Measurements from ENCODE around the gene SPOCD1.
"Not testable (repeated sequence)": the region's sequence is repeated elsewhere in the genome, so short reads cannot be mapped to it uniquely, and the experiment has no call there.

The SPOCD1 gene

DNA sequence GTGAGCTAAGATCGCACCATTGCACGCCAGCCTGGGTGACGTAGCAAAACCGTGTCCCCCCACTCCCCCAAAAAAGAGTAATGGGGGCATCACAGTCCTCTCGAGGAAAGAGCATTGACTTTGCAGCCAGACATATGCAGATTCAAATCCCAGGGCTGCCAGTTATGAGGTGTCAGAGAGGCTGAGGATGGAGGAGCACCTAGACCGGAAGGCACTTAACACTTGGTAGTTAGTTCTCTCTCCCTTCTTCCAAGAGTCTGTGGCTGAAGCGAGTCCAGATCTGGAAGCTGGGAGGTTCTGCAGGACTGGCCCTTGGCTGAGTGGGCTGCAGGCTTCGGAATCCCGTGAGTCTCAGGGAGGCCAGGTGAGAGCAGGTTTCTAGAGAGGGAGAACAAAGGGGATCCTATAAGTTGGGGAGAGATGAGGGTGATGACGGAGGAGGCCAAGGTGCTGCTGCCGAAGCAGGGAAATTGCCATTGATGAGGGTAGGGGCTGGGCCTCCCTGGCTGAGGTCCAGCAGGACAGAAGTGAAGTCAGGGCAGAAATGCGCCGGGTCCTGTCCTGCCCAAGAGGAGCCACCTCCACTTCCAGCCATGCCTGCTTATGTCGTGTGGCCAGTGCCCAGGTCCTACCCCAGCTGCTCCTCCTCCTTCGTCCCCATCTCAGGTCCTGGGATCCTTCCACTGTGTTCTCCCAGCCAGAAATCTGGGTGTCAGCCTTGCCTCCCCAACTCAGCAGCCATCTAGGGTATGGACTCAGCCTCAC lies 13.3 kb upstream of the SPOCD1 start:
- FAIRE-seq = no peak

DNA sequence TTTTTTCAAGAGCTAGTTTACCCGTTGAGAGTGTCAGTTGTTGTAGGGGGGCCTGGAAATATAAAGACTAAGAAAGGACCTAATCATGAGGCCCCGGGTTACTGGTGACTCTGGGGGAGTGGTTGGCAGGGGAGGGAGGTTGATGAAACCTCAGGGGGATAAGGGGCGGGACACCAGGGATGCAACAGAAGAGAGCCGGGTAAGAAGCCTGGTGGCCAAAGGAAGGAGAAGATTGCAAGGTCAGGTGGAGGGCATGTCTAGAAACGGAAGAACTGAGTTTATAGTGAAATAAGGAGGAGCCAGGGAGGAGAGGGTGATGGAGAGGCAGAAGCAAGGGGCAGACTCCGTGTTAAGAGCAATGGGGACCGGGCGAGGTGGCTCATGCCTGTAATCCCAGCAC lies 12.5 kb upstream of the SPOCD1 start:
- FAIRE-seq = no peak

DNA sequence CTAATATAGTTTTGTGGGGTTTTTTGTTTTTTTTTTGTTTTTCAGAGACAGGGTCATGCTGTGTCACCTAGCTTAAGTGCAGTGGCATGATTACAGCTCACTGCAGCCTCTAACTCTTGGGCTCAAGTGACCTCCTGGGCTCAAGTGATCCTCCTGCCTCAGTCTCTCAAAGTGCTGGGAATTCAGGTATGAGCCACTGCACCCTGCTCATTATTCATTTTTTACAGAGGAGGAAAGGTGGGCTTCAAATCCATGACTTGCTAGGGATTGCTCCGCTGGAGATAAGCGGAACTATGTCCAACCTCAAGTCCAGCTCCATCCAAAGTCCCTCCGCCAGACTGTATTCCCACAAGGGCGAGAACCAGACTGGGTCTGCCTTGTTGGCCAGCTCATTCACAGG lies 8.0 kb upstream of the SPOCD1 start:
- FAIRE-seq = no peak

GRCh38 chr1:31822766-31823165 lies 6.9 kb upstream of the SPOCD1 start:
- no peak for FAIRE-seq

GRCh38 chr1:31820196-31820595 lies 4.4 kb upstream of the SPOCD1 start:
- FAIRE-seq = not testable (repeated sequence)

DNA sequence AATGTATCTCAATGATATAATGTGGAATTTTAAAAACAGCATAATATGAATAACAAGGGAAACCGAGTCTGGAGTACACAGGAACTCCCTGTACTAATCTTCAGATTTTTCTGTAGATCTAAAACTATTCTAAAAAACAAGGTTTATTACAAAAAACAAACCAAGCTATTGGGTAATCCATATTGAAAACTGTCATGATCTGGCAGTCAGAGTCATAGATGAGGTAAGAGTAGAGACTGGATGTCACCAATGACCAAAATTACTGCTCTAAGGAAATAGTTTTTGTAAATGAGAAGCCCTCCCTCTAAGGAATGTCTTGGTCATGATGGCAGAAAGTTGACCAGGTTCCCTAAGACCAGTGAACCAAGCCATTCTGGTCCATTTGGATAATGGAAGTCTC lies 2.4 kb upstream of the SPOCD1 start:
- FAIRE-seq = no peak

DNA sequence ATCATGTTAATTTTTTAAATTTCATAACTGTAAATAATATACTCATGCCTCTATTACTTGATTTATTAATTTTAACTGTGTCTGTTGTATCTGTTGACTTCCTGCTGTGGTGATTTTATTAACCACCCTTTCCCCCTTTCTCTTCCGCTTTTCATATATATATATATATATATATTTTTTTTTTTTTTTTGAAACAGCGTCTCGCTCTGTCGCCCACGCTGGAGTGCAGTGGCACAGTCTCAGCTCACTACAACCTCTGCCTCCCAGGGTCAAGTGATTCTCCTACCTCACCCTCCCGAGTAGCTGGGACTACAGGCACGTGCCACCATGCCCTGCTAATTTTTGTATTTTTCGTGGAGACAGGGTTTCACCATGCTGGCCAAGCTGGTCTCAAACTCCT lies 1.1 kb upstream of the SPOCD1 start:
- FAIRE-seq = not testable (repeated sequence)

- FAIRE-seq = not testable (repeated sequence)
These were observed 679 bp upstream of the SPOCD1 start for GRCh38 chr1:31816501-31816900.

DNA sequence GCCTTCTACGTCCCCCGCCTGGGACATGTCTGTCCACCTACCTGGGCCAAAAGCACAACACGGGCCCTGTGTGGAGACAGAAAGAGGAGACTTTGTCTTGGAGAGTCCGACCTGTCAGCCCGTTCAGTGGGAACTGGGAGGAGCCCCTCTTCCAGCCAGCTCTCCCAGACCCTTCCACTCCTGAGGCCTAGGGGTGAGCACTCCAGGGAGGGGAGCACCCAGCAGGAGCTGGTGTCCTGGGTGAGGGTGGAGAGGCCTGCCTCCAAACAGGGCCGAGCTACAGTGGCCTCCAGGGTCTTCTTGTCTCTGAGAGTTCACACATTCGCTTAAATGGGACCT lies 546 bp downstream of the SPOCD1 start:
- no peak for FAIRE-seq

DNA sequence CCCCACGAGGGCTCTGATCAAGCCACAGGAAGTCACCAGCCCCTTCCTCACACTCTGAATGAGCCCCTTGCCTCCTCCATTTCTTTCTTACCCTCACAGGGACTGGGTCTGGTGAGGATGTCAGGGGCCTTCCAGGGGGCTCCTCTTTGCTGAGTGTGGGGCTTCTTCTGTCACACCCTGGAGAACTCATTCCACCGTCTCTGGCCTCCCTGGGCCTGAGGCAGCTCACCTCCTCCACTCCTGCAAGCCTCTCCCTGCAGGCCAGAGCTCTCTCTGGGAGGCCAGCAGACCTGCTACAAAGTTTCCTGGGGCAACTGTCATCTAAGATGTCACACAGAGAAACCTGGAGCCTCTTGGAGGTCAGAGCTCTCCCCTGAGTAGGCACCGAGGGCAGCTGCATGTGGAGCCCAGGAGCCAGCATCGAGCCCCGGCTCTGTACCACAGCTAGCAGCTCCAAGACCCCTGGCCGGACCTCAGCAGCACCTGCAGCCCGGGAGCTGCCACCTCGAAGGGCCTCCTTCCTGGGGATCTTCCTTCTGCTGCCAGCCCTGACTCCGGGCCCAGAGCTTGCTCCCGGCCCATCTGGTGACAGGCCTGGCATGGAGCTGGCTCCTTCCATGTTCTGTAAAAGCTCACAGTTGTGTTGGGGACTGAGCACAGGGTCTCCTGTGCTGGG lies 1.1 kb downstream of the SPOCD1 start:
- FAIRE-seq = no peak

DNA sequence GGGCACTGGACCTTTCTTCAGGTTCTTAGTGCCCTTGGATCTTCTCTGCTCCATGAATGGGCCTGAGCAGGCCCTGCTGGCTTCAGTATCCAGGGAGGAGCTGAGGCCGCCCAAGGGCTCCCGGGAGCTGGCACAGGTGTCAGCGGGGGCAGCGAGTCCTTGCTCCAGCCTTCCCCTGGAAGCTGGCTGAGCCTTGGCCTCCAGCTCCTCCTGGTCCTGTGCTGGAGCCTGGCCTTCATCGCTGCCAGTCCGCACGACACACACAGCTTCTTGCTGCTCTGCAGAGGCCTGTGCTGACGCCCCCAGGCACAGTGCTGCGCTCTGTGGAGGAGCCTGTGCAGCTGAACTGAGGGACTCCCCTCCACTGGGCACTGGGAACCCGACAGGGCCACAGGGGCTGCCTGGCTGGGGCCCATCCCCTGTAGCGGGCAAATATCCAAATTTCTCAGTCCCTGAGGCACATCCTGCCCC lies 1.7 kb downstream of the SPOCD1 start:
- FAIRE-seq = no peak

DNA sequence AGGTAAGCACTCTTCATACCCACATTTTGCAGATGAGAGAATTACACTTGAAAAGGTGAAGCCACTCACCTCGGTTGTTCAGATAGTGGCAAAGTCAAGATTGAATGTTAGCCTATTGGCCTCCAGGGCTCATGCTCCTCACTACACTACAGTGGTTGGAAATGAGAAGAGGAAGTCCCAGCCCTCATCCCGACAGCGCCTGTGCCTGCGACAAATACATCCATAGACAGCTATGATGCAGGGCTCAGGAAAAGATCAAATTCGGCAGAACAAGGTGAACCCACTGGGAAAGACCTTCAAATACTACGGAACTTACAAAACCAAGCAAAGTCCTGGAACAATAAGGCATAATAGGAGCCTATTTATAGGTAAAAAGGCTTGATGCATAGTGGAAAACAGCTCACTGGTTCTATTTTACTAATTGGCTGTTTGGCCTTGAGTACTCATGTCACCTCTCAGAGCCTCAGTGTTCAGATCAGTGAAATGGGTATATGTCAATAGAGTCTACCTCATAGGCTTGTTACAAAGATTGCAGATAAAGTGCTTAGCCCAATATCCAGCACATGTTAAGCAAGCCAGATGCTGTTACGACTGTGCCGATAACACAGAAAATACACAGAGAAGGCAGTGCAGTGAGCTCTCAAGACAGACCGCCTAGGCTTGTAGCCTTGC lies 3.5 kb downstream of the SPOCD1 start:
- no peak for FAIRE-seq

GRCh38 chr1:31811605-31812004 lies 4.2 kb downstream of the SPOCD1 start:
- no peak for FAIRE-seq

DNA sequence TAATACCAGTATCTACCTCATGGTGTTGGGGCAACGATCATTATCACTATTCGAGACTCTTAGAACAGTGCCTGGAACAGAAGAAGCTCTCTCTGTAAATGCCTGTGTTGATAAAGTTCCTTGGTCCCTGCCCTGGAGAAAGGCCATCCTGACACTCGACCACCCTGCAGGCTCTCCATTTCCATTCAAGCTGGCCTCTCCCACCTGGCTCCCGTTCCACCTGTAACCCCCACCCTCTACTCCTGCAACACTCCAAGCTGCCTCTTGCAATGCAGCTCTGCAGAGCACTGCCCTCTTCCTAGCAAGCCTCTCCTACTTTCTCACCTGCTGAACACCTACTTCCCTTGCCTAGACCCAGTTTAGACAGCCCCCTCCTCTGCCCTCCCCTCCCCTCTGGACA lies 6.1 kb downstream of the SPOCD1 start:
- no peak for FAIRE-seq

- FAIRE-seq = no peak
These were observed 8.4 kb downstream of the SPOCD1 start for GRCh38 chr1:31807273-31808048.

GRCh38 chr1:31805318-31805717 lies 10.5 kb downstream of the SPOCD1 start:
- FAIRE-seq = no peak

DNA sequence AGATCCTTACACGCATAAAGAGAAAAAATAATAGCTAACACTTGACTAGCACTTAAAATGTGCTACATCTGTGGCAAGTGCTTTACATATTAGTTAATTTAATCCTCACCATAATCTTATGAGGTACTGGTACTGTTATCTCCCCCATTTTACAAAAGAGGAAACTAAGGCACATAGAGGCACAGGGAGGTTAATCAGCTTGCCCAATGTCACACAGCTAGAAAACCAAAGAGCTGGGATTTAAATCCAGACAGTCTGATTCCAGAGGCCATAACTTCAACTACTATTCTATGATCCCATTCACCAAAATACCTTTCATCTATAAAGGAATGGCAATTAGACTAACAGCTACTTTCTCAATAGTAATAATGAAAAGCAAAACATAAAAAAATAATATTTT lies 11.7 kb downstream of the SPOCD1 start:
- no peak for FAIRE-seq

GRCh38 chr1:31803610-31804009 lies 12.2 kb downstream of the SPOCD1 start:
- FAIRE-seq = no peak

GRCh38 chr1:31802190-31803150 lies 13.4 kb downstream of the SPOCD1 start:
- FAIRE-seq = no peak

GRCh38 chr1:31801458-31801857 lies 14.4 kb downstream of the SPOCD1 start:
- no peak for FAIRE-seq

DNA sequence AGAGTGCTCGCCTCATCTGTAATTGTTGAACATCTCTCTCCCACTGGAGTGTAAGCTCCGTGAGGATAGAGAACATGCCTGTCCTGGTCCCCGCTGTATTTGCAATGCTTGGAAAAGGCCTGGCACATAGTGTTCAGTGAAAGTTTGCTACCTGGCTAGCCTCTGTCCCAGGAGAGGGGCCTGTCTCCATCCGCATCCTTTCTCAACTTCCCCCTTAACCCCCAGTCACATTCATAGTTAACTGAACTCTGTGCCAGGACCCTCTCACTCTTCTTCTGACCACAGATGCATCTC lies 15.2 kb downstream of the SPOCD1 start:
- FAIRE-seq = no peak
